Measurements from ENCODE around the gene FAM200A. TPM values are rescaled to one million over a fixed set of nuclear protein-coding genes. Genes with fewer than 3 reads are reported as not detected.
"Not testable (repeated sequence)": the region's sequence is repeated elsewhere in the genome, so short reads cannot be mapped to it uniquely, and the experiment has no call there.

Gene FAM200A
- polyA plus RNA-seq, 5 donors = 12.8 to 20.0 (median 14.6) TPM

- peak; percentile 99 for DNase-seq
These were observed 47.2 kb downstream of the FAM200A start, which contains the start of gene ZKSCAN5 for GRCh38 chr7:99504603-99505323. Gene ZKSCAN5 (plus strand): TSS chr7:99504662. CDS start chr7:99506045, 1,383 bp downstream.

GRCh38 chr7:99504281-99504602 lies 47.7 kb downstream of the FAM200A start:
- DNase-seq = no peak

- DNase-seq = not testable (repeated sequence)
These were observed 50.7 kb downstream of the FAM200A start for GRCh38 chr7:99501236-99501635.

DNA sequence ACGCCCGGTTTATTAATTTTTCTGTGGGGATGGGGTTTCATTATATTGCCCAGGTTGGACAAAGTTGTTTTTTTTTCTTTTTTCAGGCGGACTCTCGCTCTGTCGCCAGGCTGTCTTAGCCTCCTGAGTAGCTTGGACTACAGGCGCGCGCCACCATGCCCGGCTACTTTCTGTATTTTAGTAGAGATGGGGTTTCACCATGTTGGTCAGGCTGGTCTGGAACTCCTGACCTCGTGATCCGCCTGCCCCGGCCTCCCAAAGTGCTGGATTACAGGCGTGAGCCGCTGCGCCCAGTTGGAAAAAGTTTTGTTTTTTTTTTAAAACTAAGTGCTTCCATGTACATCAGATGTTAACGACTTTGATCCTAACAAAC lies 51.3 kb downstream of the FAM200A start:
- DNase-seq = no peak

- DNase-seq = peak; percentile 90 to 91
These were observed 51.9 kb downstream of the FAM200A start, which contains the start of gene ZNF394 for GRCh38 chr7:99499721-99500636. Gene ZNF394 (minus strand): TSS chr7:99500281. CDS start chr7:99500093, 188 bp downstream.

DNA sequence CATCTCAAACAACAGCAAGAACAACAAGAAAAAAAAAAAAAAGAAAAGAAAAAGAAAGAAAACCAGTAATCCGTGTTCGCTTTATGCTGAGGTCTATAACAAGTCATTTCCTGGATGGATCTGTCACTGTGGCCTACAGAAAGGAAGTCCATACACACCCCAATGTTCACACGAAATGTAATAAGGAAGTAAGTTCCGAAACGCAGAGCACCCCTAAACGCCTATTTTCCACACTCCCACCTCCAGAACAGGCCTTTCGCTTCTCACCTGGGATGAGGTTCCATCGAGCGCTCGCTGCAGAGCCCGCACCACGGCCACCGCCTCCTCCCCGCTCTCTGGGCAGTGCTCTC lies 52.6 kb downstream of the FAM200A start:
- no peak for DNase-seq

DNA sequence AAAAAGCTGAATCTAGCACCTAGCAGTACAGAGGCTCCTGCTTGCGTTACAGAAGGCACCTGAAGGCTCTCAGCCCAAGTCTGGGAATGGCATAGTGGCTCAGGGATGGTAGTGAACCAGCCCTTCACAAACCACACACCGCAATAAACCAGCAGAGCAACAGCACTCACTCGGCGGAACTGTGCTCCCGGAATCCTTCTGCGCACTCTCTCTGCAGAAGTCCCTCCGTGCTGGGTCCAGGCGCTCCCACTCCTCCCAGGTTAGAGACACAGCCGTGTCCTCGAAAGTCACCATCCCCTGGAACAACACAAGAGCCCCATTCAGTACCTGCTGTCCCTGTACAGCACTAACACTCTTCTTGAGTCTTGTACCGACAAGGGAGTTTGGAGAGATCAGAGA lies 53.4 kb downstream of the FAM200A start:
- no peak for DNase-seq

DNA sequence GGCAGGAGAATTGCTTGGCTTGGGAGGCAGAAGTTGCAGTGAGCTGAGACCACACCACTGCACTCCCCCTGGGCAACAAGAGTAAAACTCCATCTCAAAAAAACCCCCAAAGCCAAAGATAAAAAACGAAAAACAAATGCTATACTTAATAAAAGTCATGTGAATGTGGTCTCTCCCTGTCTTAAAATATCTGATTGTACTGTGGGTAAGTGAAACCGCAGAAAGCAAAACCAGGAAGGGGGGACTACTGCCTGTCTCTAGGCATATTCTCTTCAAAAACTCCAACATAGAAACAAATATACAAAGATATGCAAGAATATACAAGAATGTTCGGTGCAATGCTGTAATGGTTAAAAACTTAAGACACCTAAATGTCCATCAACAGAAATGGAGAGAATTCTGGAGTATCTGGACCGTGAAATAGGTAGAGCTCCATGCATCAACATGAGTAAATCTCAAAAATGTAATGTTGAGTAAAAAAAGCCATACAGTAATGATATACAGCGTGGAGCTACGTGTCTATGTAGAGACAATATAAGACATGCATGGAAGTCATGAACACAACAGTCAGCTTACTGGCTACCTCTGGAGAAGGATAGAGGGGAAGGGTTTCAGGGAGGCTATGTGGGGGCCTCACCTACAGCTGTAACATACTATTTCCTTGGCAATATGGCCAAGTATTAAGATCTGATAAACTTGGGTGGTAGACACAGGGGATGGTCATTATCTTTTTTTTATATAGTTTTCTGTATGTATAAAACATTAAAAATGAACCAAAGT lies 54.0 kb downstream of the FAM200A start:
- no peak for DNase-seq

Other genes with a start within 250 kb of the FAM200A start
- gene ARPC1A, start 226.2 kb downstream of the FAM200A start, polyA plus RNA-seq (ENCODE audit: insufficient read depth in 1 of 5, insufficient read length in 5 of 5, low replicate concordance in 1 of 5) = 100 to 1,000 TPM in 3 of 5 donors, 10 to 100 TPM in 2; 89.8 to 108 (median 102) TPM
- 10 to 100 TPM; 37.4 to 63.7 (median 41.3) TPM for gene ARPC1B, start 177.4 kb downstream of the FAM200A start, polyA plus RNA-seq (ENCODE audit: insufficient read depth in 1 of 5, insufficient read length in 5 of 5, low replicate concordance in 1 of 5)
- gene PDAP1, start 143.5 kb downstream of the FAM200A start, polyA plus RNA-seq (ENCODE audit: insufficient read depth in 1 of 5, insufficient read length in 5 of 5, low replicate concordance in 1 of 5) = 100 to 1,000 TPM; 109 to 166 (median 135) TPM
- 100 to 1,000 TPM in 3 of 5 donors, 10 to 100 TPM in 2; 95.0 to 109 (median 101) TPM for gene BUD31, start 143.1 kb downstream of the FAM200A start, polyA plus RNA-seq (ENCODE audit: insufficient read depth in 1 of 5, insufficient read length in 5 of 5, low replicate concordance in 1 of 5)
- gene PTCD1, start 113.3 kb downstream of the FAM200A start, polyA plus RNA-seq (ENCODE audit: insufficient read depth in 1 of 5, insufficient read length in 5 of 5, low replicate concordance in 1 of 5) = 1 to 10 TPM; 4.3 to 8.0 (median 6.2) TPM
- 10 to 100 TPM; 32.2 to 41.6 (median 35.5) TPM for gene CPSF4, start 113.2 kb downstream of the FAM200A start, polyA plus RNA-seq (ENCODE audit: insufficient read depth in 1 of 5, insufficient read length in 5 of 5, low replicate concordance in 1 of 5)
- gene ATP5MF, start 85.9 kb downstream of the FAM200A start, polyA plus RNA-seq (ENCODE audit: insufficient read depth in 1 of 5, insufficient read length in 5 of 5, low replicate concordance in 1 of 5) = 100 to 1,000 TPM; 290 to 437 (median 312) TPM
- 10 to 100 TPM; 40.8 to 56.5 (median 44.9) TPM for gene ZNF789, start 79.2 kb downstream of the FAM200A start, polyA plus RNA-seq (ENCODE audit: insufficient read depth in 1 of 5, insufficient read length in 5 of 5, low replicate concordance in 1 of 5)
- 10 to 100 TPM; 14.6 to 18.4 (median 15.6) TPM for gene ZNF394, start 51.8 kb downstream of the FAM200A start, polyA plus RNA-seq (ENCODE audit: insufficient read depth in 1 of 5, insufficient read length in 5 of 5, low replicate concordance in 1 of 5)
- gene ZKSCAN5, start 47.5 kb downstream of the FAM200A start, polyA plus RNA-seq (ENCODE audit: insufficient read depth in 1 of 5, insufficient read length in 5 of 5, low replicate concordance in 1 of 5) = 10 to 100 TPM; 11.9 to 16.6 (median 15.8) TPM
- 100 to 1,000 TPM in 1 of 5 donors, 10 to 100 TPM in 4; 56.1 to 106 (median 94.2) TPM for gene ZNF655, start 6.5 kb upstream of the FAM200A start, polyA plus RNA-seq (ENCODE audit: insufficient read depth in 1 of 5, insufficient read length in 5 of 5, low replicate concordance in 1 of 5)
- gene TMEM225B, start 46.2 kb upstream of the FAM200A start, polyA plus RNA-seq (ENCODE audit: insufficient read depth in 1 of 5, insufficient read length in 5 of 5, low replicate concordance in 1 of 5) = 1 to 10 TPM; 1.4 to 2.3 (median 1.7) TPM
- gene ZSCAN25, start 64.8 kb upstream of the FAM200A start, polyA plus RNA-seq (ENCODE audit: insufficient read depth in 1 of 5, insufficient read length in 5 of 5, low replicate concordance in 1 of 5) = 10 to 100 TPM; 16.3 to 22.4 (median 20.8) TPM
- 10 to 100 TPM; 15.1 to 25.8 (median 19.6) TPM for gene CYP3A5, start 127.9 kb upstream of the FAM200A start, polyA plus RNA-seq (ENCODE audit: insufficient read depth in 1 of 5, insufficient read length in 5 of 5, low replicate concordance in 1 of 5)
- 10 to 100 TPM in 1 of 5 donors, 1 to 10 TPM in 2, under 1 TPM in 2; 0.59 to 16.8 (median 1.3) TPM for gene CYP3A7, start 183.1 kb upstream of the FAM200A start, polyA plus RNA-seq (ENCODE audit: insufficient read depth in 1 of 5, insufficient read length in 5 of 5, low replicate concordance in 1 of 5)
- gene CYP3A4, start 232.1 kb upstream of the FAM200A start, polyA plus RNA-seq (ENCODE audit: insufficient read depth in 1 of 5, insufficient read length in 5 of 5, low replicate concordance in 1 of 5) = under 1 TPM; 0.14 to 0.34 (median 0.18) TPM